GM12801 (cell line): Measurements from ENCODE around the gene AGXT.

Experiments used
- TF ChIP-seq, protein P1 (sequence below): IDR thresholded peaks from one replicate; pipeline ENCODE4 v1.5.1; 2011; ENCODE audit warnings: control low read depth; ENCODE audit not compliant: insufficient read length; ENCODE audit errors: extremely low read depth

The AGXT gene

DNA sequence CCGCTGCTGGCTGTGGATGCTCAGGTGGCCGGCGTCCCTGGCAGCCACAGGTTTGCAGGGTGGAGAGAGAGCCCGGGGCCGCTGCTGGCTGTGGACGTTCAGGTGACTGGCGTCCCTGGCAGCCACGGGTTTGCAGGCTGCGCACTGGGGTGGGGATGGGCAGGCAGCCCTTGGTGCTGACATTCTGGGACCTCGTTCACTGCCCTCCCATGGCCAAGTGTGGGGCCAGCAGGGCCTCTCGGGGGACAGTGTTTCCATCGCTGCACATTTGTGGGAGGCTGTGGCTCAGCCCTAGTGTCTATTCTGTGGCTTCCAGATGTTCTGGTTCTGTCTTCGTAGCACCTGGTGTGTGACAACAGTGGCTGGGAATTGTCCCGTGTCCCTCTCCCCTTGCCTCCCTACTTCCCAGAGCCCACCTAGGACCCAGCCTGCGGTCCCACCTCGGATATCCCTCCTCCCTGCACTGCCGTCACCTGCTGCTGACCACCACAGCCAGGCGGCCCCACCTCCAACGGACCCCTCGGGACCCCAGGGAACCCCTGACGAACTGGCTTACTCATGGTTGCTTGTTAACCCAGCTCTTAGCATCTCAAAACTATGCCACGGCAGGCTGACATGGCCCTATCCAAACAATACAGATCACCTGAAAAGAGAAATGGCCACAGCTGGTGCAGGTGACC lies 38.4 kb downstream of the AGXT start:
- TF ChIP-seq, protein P1, sequence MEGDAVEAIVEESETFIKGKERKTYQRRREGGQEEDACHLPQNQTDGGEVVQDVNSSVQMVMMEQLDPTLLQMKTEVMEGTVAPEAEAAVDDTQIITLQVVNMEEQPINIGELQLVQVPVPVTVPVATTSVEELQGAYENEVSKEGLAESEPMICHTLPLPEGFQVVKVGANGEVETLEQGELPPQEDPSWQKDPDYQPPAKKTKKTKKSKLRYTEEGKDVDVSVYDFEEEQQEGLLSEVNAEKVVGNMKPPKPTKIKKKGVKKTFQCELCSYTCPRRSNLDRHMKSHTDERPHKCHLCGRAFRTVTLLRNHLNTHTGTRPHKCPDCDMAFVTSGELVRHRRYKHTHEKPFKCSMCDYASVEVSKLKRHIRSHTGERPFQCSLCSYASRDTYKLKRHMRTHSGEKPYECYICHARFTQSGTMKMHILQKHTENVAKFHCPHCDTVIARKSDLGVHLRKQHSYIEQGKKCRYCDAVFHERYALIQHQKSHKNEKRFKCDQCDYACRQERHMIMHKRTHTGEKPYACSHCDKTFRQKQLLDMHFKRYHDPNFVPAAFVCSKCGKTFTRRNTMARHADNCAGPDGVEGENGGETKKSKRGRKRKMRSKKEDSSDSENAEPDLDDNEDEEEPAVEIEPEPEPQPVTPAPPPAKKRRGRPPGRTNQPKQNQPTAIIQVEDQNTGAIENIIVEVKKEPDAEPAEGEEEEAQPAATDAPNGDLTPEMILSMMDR: no peak

DNA sequence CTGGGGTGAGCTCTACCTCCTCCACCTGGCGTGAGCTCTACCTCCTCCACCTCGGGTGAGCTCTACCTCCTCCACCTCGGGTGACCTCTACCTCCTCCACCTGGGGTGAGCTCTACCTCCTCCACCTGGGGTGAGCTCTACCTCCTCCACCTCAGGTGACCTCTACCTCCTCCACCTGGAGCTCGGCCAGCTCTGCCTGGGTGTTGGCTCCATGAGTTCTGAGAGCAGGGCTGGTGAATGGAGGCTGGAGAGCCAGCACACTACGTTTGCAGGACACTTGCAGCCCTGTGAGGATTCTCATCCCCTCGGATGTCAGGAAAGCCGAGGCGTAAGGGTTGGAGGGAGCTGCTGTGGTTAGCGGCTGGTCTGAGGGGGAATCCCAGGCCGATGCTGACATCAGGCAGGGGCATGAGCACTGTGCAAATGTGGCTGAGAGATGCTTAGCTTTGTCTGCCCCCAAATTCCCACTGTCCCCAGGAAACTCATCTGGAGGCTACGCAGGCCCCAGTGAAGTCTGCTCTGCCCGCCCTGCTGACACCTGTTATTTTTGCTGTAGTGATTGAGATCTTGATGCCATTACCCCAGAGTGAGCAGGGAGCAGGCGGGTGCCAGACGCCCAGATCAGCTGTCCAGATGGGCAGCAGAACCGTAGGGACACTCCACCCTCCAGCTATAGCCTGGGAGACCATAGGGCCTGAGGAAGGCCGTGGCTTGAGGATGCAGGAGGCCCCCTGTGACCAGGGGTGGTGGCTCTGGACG lies 40.8 kb downstream of the AGXT start:
- TF ChIP-seq, protein P1: no peak

DNA sequence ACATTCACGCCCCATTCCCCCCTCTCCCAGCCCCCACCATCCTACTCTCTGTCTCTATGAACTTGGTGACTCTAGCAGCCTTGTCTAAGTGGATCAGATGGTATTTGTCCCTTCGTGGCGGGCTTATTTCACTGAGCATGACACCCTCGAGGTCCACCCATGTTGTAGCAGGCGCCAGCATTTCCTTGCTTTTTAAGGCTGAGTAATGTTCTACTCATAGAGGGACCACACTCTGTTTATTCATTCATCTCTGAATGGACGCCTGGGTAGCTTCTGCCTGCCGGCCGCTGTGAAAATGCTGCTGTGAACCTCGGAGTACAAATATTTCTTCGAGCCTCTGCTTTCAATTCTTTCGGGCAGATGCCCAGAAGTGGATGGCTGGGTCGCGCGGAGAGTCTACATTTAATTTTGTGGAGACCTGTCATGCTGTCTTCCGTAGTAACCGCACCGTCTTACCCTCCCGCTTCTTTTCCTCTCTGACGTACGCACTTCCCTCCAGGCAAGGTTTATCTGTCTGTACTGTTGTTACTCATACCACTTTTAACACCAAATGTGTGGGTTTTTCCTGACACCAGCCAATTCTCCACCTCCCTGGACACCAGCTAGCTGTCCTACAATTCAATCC lies 43.1 kb downstream of the AGXT start:
- TF ChIP-seq, protein P1: no peak

DNA sequence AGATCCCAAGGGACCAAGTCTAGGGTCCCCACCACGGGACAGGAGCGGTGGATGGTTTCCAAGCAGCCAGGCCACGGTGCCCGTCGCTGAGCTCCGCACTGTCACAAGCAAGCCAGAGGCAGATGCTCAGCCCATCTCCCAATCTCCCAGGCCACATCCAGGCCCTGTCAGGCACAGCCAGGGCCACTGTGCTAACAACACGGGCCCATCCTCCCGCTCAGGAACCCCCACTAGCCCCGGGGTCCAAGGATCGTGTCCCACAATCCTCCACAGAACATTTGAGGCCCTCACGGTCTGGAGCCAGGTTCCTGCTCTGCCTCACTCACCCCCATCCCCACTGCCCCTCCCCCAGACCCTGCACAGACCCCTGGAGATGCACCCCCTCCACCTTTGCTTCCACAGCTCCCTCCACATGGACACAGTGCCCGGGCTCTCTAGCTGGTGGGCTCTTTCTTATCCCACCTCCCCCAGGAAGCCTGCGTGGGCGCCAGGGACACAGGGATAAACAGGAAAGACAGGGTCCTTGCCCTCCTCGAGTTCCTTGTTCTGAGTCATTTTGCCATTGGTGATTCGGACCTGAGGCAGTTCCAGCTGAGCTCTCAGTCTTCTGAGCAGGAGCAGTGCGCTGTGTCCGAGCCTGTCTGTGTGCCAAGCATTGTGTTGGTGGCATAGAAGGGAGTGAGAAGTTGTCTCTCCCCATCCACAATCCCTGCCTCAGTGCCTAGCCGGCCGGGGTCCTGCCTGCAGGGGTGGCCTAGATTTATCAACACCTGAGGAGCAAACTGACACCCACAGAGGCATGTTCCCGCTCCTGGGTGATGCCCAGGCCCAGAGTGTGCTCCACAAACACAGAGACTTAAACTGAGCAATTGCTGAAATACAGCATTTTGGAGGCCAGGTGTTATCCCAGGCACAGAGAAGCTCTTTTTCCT lies 44.5 kb downstream of the AGXT start:
- TF ChIP-seq, protein P1: no peak

DNA sequence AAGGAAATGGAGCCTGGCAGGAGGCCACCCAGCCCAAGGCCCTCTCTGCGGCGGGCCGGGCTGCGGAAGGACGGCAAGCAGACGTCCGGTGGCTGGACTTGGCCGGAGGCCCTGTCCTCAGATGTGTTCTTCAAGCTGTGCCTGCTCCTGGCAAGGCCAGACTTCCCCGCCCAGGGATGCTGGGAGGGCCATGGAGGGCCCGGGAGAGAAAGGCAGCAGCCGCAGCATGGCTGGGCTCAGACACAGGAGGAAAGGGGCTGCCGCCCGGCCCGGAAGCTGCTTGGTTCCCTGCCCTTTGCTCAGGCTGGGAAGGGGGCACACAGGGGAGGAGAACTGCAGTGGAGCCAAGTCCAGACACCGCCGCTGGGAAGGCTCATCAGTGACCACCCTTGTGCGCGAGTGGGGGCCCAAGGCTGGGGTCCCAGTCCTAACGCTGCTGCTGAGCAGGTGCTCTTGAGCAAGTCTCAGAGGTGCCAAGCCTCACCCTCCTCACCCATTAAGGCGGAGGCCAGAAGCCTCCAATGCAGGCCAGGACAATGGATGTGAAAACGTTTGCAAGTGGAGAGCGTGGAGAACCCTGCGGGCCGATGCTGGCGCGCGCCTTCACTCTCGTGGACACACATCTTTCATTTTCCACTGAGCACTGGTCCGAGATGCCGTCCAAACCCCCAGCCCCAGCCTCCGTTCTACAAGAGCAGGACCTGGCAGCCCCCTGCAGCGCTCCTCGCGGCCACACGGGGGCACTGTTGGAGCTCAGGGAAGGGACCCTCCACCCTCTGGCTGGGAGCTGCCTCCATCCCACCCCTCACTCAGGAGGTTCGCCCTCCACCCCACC lies 45.4 kb downstream of the AGXT start:
- TF ChIP-seq, protein P1: peak; percentile 32

DNA sequence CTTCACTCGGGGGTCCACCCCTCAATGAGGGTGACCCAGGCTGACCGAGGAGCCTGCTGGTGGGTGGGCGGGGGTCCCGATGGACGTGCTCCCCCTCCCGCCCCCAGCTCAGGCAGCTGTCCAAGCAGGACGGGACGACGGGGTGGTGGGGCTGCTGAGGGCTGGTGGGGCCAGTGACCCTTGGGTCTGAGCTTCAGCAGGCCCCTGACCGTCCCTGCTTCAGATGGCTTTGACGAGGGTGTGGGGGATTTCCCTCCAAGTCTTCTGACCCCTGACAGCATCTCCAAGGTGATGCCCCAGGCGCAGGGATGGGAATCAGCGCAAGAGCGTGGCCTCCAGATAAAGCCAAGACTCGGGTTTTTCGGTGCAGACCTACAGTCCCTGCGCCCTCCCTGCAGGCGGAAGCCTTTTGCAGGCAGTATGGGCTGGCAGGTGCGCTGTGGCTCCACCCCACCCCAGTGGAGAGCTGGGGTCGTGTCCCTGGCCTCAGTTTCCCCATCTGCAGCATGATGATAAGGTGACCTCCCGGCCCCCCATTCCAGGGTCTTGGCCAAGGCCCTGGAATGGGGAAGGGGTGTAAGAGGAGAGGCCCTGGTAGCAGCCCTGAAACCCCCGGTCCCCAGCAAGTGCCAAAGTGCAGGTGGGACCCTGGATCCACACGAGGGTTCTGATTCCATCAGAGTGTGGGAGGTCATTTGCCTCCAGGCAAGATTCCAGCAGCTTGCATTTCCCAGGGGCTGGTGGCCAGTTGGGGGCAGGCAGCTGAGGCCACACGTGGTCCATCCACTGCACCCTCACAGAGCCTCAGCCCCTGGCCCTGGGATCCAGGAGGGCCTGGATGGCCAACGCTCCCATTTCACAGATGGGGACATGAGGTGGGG lies 46.3 kb downstream of the AGXT start:
- TF ChIP-seq, protein P1: no peak
